Colonic mucosa (tissue), 4 donors: Measurements from ENCODE around the gene CYB561. TPM values are rescaled to one million over a fixed set of nuclear protein-coding genes. Genes with fewer than 3 reads are reported as not detected.

ENCODE experiments used
- DNase-seq: peaks from one replicate; pipeline ENCODE4 v3.0.0-alpha.2; 2020
- H3K27ac ChIP-seq: fragments of 200-600 bp; one replicate; pipeline ENCODE4 v1.8.0; 2021
- H3K27me3 ChIP-seq: fragments of 200-600 bp; one replicate; pipeline ENCODE4 v1.8.0; 2021
- H3K36me3 ChIP-seq: fragments of 200-600 bp; one replicate; pipeline ENCODE4 v1.8.0; 2021
- H3K4me1 ChIP-seq: fragments of 200-600 bp; one replicate; pipeline ENCODE4 v1.8.0; 2021; ENCODE audit warnings: mild to moderate bottlenecking
- H3K4me3 ChIP-seq: fragments of 200-600 bp; one replicate; pipeline ENCODE4 v1.8.0; 2021
- H3K9ac ChIP-seq, 2 donors: one replicate each; pipeline ENCODE4 v1.7.0; 2013; ENCODE audit warnings: control low read depth in 2 of 2, low read depth in 2 of 2, low read length in 2 of 2
- H3K9me3 ChIP-seq: fragments of 200-600 bp; one replicate; pipeline ENCODE4 v1.8.0; 2021
- CTCF ChIP-seq: fragments of 200-600 bp; IDR thresholded peaks from one replicate; pipeline ENCODE4 v1.8.0; 2022; ENCODE audit warnings: antibody characterized with exemption, mild to moderate bottlenecking
- intact Hi-C: fragments of 100-400 bp; cut with DNase I; formaldehyde crosslinking; loops from one replicate; pipeline ENCODE4 v1.14.1; 2022
- total RNA-seq, 2 donors: library from RNA; stranded (reverse); fragmentation: NEBNext Ultra II Directional in 1 of 2; extraction: Animal tissue kit (Norgen Biotek cat#: 25700) in 1 of 2; gene quantifications; one replicate each; pipeline ENCODE4 v1.2.1, GENCODE V29; 2021
- donor health status: healthy.
- donor health status: DM: no; HTN: no; CAD: no.
- donor health status: DM: no; HTN: no; CAD: no.

The CYB561 gene
- total RNA-seq, 2 donors from 2014 or later = 60.1 to 90.6 TPM

GRCh38 chr17:63423963-63424362 is 22.1 kb downstream of the CYB561 start:
- H3K9ac ChIP-seq = no peak overlapping the region
- no peak overlapping the region for H3K4me3 ChIP-seq
- no peak for DNase-seq
- no peaks in the 10 kb centered on the region for H3K4me1 ChIP-seq
- no peaks in the 10 kb centered on the region for H3K36me3 ChIP-seq
- no peaks in the 10 kb centered on the region for H3K27me3 ChIP-seq
- no peaks in the 10 kb centered on the region for H3K9me3 ChIP-seq
- TF ChIP-seq CTCF = no peak
- intact Hi-C loops = loop anchor here (2.0 to 10.0 kb wide), 2 partner anchors 189 to 281 kb away; partner anchors contain the start of gene LIMD2
- H3K27ac ChIP-seq = no peak overlapping the region

- H3K36me3 ChIP-seq = no peaks in the 10 kb centered on the region
- H3K27ac ChIP-seq = no peak overlapping the region
- intact Hi-C loops = loop anchor here (10.0 kb wide), 1 partner anchor 281 kb away; the partner anchor contains the start of gene LIMD2
- DNase-seq = no peak
- no peaks in the 10 kb centered on the region for H3K4me1 ChIP-seq
- no peak overlapping the region for H3K4me3 ChIP-seq
- no peaks in the 10 kb centered on the region for H3K27me3 ChIP-seq
- H3K9me3 ChIP-seq = no peaks in the 10 kb centered on the region
- TF ChIP-seq CTCF = no peak
- H3K9ac ChIP-seq = no peak overlapping the region
These were observed 22.7 kb downstream of the CYB561 start for GRCh38 chr17:63423251-63423950.

- H3K4me1 ChIP-seq = no peaks in the 10 kb centered on the region
- no peak for TF ChIP-seq CTCF
- intact Hi-C loops = loop anchor here (10.0 kb wide), 1 partner anchor 283 kb away; the partner anchor contains the start of gene LIMD2
- no peak overlapping the region for H3K9ac ChIP-seq
- H3K27ac ChIP-seq = no peak overlapping the region
- H3K36me3 ChIP-seq = no peaks in the 10 kb centered on the region
- H3K4me3 ChIP-seq = no peak overlapping the region
- no peaks in the 10 kb centered on the region for H3K27me3 ChIP-seq
- no peaks in the 10 kb centered on the region for H3K9me3 ChIP-seq
- DNase-seq = no peak
These were observed 24.1 kb downstream of the CYB561 start for GRCh38 chr17:63421681-63422645.

- Histone ChIP-seq H3K27me3 (no peaks in the 10 kb centered on the region), H3K36me3 (no peaks in the 10 kb centered on the region), H3K4me1 (no peaks in the 10 kb centered on the region), H3K9me3 (no peaks in the 10 kb centered on the region), H3K27ac (no peak overlapping the region), H3K9ac (no peak overlapping the region), H3K4me3 (no peak overlapping the region)
- no peak for DNase-seq
- intact Hi-C loops = loop anchor here (10.0 kb wide), 1 partner anchor 284 kb away; the partner anchor contains the start of gene LIMD2
- no peak for TF ChIP-seq CTCF
These were observed 25.0 kb downstream of the CYB561 start for GRCh38 chr17:63420868-63421680.
